GM12878 (cell line): Measurements from ENCODE around the gene PPP3CA. TPM values are rescaled to one million over a fixed set of nuclear protein-coding genes. Genes with fewer than 3 reads are reported as not detected.

Source experiments
- ATAC-seq: fragments of 200-7000 bp; cut with Tn5 transposase; 3 replicates; pipeline ENCODE4 v1.9.1; 2020; ENCODE audit warnings: mild to moderate bottlenecking, moderate library complexity
- BruUV-seq: library from RNA; stranded (reverse); fragments of 400-500 nt; replicated peaks from 2 replicates; lab custom pipeline; 2021; lab: Mats Ljungman, UMichigan
- CTCF ChIA-PET: fragments of 300-600 bp; sonication (Branson Sonifier 250); formaldehyde crosslinking; extraction: SDS; loops from one replicate; lab custom pipeline; 2021; ENCODE audit warnings: inconsistent platforms; lab: Yijun Ruan, JAX
- POLR2A ChIA-PET: fragments of 350-600 bp; formaldehyde crosslinking; extraction: SDS; loops from one replicate; lab custom pipeline; 2021; ENCODE audit warnings: inconsistent platforms; lab: Charles Lee
- RAD21 ChIA-PET: fragments of 300-600 bp; sonication (Branson Sonifier 250); formaldehyde crosslinking; loops from one replicate; lab custom pipeline; 2023; ENCODE audit warnings: antibody characterized with exemption; ENCODE audit not compliant: unreplicated experiment; lab: Charles Lee
- SMC1A ChIA-PET: fragments of 300-600 bp; sonication (Branson Sonifier 250); formaldehyde crosslinking; loops from one replicate; lab custom pipeline; 2023; ENCODE audit not compliant: unreplicated experiment, uncharacterized antibody; lab: Charles Lee
- DNase-seq: peaks from one replicate; pipeline ENCODE4 v3.0.0-alpha.2; 2011; ENCODE audit warnings: low read depth, low spot score
- FAIRE-seq: peaks from 3 replicates; lab custom pipeline; 2011; peaks lifted over from hg19 to GRCh38; lab: Jason Lieb, UNC
- H2AFZ ChIP-seq: 2 replicates; pipeline ENCODE4 v1.6.0; 2011; ENCODE audit warnings: low read depth, low read length, control low read depth; ENCODE audit not compliant: control insufficient read depth
- H3K27ac ChIP-seq: 2 replicates; pipeline ENCODE4 v1.5.1; 2011; ENCODE audit warnings: control low read depth; ENCODE audit not compliant: control insufficient read depth, insufficient read depth
- H3K27me3 ChIP-seq, 2 experiments: replicated peaks in 1 of 2; 2 replicates each; pipeline versions ENCODE4 v1.6.0 to v1.6.1; 2011; ENCODE audit warnings: low read length in 1 of 2; ENCODE audit not compliant: control insufficient read depth in 2 of 2, insufficient read depth in 2 of 2
- H3K36me3 ChIP-seq, 2 experiments: 2 replicates each; pipeline ENCODE4 v1.5.1; 2011; ENCODE audit warnings: low read length in 1 of 2; ENCODE audit not compliant: control insufficient read depth in 2 of 2, insufficient read depth in 2 of 2
- H3K4me1 ChIP-seq: 2 replicates; pipeline ENCODE4 v1.6.1; 2011; ENCODE audit warnings: mild to moderate bottlenecking, low read length, moderate library complexity, mixed read lengths; ENCODE audit not compliant: control insufficient read depth, insufficient read depth
- H3K4me2 ChIP-seq: 2 replicates; pipeline ENCODE4 v1.6.0; 2011; ENCODE audit warnings: control low read depth; ENCODE audit not compliant: control insufficient read depth, insufficient read depth
- H3K4me3 ChIP-seq: fragments of 200-600 bp; sonication (generic); 2 replicates; pipeline ENCODE4 v1.5.1; 2016
- H3K79me2 ChIP-seq: 2 replicates; pipeline ENCODE4 v1.6.0; 2011; ENCODE audit warnings: low read length; ENCODE audit not compliant: control insufficient read depth, insufficient read depth
- H3K9ac ChIP-seq: 2 replicates; pipeline ENCODE4 v1.8.0; 2011; ENCODE audit warnings: low read length, control low read depth, mixed read lengths; ENCODE audit not compliant: control insufficient read depth, insufficient read depth
- H3K9me3 ChIP-seq: replicated peaks from 3 replicates; pipeline ENCODE4 v1.5.1; 2011; ENCODE audit warnings: mild to moderate bottlenecking, low read length; ENCODE audit not compliant: control insufficient read depth, insufficient read depth
- H4K20me1 ChIP-seq: 2 replicates; pipeline ENCODE4 v1.6.0; 2011; ENCODE audit not compliant: control insufficient read depth, insufficient read depth
- BHLHE40 ChIP-seq, 2 experiments: fragments of 450-650 bp in 1 of 2; IDR thresholded peaks; 2 replicates each; pipeline ENCODE4 v1.6.1; 2011 to 2017; ENCODE audit warnings: low read depth in 2 of 2, borderline replicate concordance in 1 of 2, improper control_type of control experiment in 1 of 2, low read length in 1 of 2, mild to moderate bottlenecking in 1 of 2
- GATAD2B ChIP-seq: fragments of 450-650 bp; conservative IDR thresholded peaks from 2 replicates; pipeline ENCODE4 v1.6.1; 2017; ENCODE audit warnings: low read depth, mild to moderate bottlenecking, moderate library complexity
- HDAC2 ChIP-seq: fragments of 200-600 bp; sonication (generic); IDR thresholded peaks from 2 replicates; pipeline ENCODE4 v1.6.1; 2017
- KAT2A ChIP-seq: conservative IDR thresholded peaks from 2 replicates; pipeline ENCODE4 v1.6.1; 2011; ENCODE audit warnings: low read depth, low read length; ENCODE audit not compliant: control insufficient read depth
- MYC ChIP-seq: IDR thresholded peaks from 2 replicates; pipeline ENCODE4 v1.6.1; 2011; ENCODE audit warnings: mild to moderate bottlenecking, low read length, moderate library complexity, inconsistent platforms; ENCODE audit not compliant: insufficient read depth, insufficient replicate concordance, insufficient read length, severe bottlenecking
- SPI1 ChIP-seq: IDR thresholded peaks from 2 replicates; pipeline ENCODE4 v1.6.1; 2011; ENCODE audit warnings: low read depth, mild to moderate bottlenecking, low read length, moderate library complexity, borderline replicate concordance; ENCODE audit not compliant: insufficient read depth
- SRF ChIP-seq, 2 experiments: IDR thresholded peaks; 2 replicates each; pipeline ENCODE4 v1.6.1; 2011; ENCODE audit warnings: low read depth in 2 of 2, low read length in 2 of 2, mild to moderate bottlenecking in 1 of 2, moderate library complexity in 1 of 2
- ZNF24 ChIP-seq: fragments of 450-650 bp; IDR thresholded peaks from 2 replicates; pipeline ENCODE4 v1.6.1; 2017; ENCODE audit warnings: antibody characterized with exemption, mild to moderate bottlenecking
- ZZZ3 ChIP-seq: IDR thresholded peaks from 2 replicates; pipeline ENCODE4 v1.6.1; 2011; ENCODE audit warnings: low read depth; ENCODE audit not compliant: control insufficient read depth, insufficient read length
- WGBS: methylation state at CpG from one replicate; pipeline ENCODE4 v1.1.6; 2016; ENCODE audit warnings: low lambda C conversion rate; ENCODE audit not compliant: insufficient replicate concordance, insufficient coverage; ENCODE audit errors: missing lambda C conversion rate; 5-methylcytosine and 5-hydroxymethylcytosine counted together
- in situ Hi-C: fragments of 300-500 bp; cut with MboI; formaldehyde crosslinking; loops from 9 replicates; pipeline ENCODE4 v1.14.3; 2018; ENCODE audit warnings: mixed read lengths
- intact Hi-C: fragments of 100-400 bp; cut with micrococcal nuclease; formaldehyde crosslinking; loops from one replicate; pipeline ENCODE4 v1.14.2; 2022; ENCODE audit not compliant: unreplicated experiment
- polyA plus RNA-seq, 11 experiments: library from polyadenylated mRNA; depleted of rRNA in 4 of 11; unstranded in 6 of 11; stranded (reverse) in 5 of 11; fragments of >200 nt; fragmentation: Nextera tagmentation in 4 of 11; fragmentation: Illumina TruSeq in 1 of 11; extraction: Ambion mirVana in 4 of 11; extraction: Trizol in 1 of 11; gene quantifications; 1 replicate in 1 of 11; 2 replicates in 10 of 11; pipeline versions ENCODE4 v1.2.1 to v1.2.3, GENCODE V29; 2011 to 2016; ENCODE audit warnings: inconsistent platforms in 2 of 11, missing spikeins in 2 of 11, low read depth in 1 of 11
- total RNA-seq, 4 experiments: library from RNA; depleted of rRNA in 3 of 4; stranded (reverse); fragments of >200 nt in 3 of 4; fragmentation: Illumina TruSeq in 1 of 4; extraction: Trizol in 1 of 4; gene quantifications; 2 replicates each; pipeline versions ENCODE4 v1.2.1 to v1.2.3, GENCODE V29; 2013 to 2021
- TF ChIP-seq, protein P1 (sequence below): IDR thresholded peaks from 2 replicates; pipeline ENCODE4 v1.6.1; 2012; ENCODE audit warnings: improper control_type of control experiment, low read depth, low read length; ENCODE audit not compliant: insufficient replicate concordance

Gene PPP3CA
- total and polyA plus RNA-seq, 10 of the 15 experiments (the other 5 are each of a cell fraction or from before 2014, with no cell fraction given), result 0.33 to 9.0 (median 1.0) TPM

DNA sequence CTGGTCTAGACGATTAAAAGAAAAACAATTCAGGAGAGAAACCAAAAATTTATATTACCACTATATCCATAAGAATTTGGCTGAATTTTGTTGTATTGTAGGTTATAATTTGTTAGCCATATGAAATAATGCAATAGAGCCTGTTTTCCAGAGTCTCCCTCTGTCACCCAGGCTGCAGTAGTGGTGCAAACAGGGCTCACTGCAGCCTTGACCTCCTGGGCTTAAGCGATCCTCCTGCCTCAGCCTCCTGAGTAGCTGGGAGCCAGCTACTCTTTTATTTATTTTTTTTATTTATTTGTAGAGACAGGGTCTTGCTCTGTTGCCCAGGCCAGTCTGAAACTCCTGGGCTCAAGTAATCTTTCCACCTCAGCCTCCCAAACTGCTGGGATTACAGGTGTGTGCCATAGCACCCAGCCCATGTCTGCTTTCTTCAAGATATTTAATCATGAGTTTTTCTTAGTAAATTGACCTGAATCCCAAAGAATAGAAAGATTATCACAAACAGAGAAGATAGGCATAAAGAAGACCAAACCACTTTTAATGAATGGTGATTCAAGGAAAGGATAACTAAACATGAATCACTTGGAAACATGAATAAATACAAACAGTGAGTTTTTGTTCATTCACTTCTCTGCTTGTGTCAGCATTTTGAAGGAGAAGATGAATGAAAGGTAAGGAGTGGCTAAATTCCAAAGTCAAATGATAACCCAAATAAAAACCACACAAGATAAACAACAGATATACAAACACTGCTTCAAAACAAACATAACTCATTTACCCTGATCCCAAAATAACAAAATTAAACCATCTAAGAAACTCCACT is 82.1 kb downstream of the PPP3CA start:
- no peak for ATAC-seq
- intact Hi-C loops (no loop called here), in situ Hi-C loops (no loop called here)
- peaks cover 9% of the 10 kb centered on the region for H3K4me1 ChIP-seq
- CTCF ChIA-PET, result no interaction called here
- H3K27ac ChIP-seq, result no peak overlapping the region
- H3K9me3 ChIP-seq, result no peaks in the 10 kb centered on the region
- H3K4me2 ChIP-seq, result no peak overlapping the region
- H3K9ac ChIP-seq, result no peak overlapping the region
- SMC1A ChIA-PET, result interaction anchor here (1.0 to 1.1 kb wide), 2 partner anchors 15 to 50 kb away, joined by 3 to 4 read pairs; no protein-coding TSS in a partner anchor
- TF ChIP-seq KAT2A (no peak), BHLHE40 (IDR thresholded peaks at IDR 0.05; ENCODE audit: borderline replicate concordance in 1 of 2, low read depth in 2 of 2, low read length in 1 of 2) (no peak), ZNF24 (no peak), MYC (no peak), SPI1 (no peak), ZZZ3 (no peak), GATAD2B (no peak), HDAC2 (no peak), SRF (IDR thresholded peaks at IDR 0.05; ENCODE audit: low read depth in 2 of 2, low read length in 2 of 2) (no peak)
- TF ChIP-seq, protein P1, sequence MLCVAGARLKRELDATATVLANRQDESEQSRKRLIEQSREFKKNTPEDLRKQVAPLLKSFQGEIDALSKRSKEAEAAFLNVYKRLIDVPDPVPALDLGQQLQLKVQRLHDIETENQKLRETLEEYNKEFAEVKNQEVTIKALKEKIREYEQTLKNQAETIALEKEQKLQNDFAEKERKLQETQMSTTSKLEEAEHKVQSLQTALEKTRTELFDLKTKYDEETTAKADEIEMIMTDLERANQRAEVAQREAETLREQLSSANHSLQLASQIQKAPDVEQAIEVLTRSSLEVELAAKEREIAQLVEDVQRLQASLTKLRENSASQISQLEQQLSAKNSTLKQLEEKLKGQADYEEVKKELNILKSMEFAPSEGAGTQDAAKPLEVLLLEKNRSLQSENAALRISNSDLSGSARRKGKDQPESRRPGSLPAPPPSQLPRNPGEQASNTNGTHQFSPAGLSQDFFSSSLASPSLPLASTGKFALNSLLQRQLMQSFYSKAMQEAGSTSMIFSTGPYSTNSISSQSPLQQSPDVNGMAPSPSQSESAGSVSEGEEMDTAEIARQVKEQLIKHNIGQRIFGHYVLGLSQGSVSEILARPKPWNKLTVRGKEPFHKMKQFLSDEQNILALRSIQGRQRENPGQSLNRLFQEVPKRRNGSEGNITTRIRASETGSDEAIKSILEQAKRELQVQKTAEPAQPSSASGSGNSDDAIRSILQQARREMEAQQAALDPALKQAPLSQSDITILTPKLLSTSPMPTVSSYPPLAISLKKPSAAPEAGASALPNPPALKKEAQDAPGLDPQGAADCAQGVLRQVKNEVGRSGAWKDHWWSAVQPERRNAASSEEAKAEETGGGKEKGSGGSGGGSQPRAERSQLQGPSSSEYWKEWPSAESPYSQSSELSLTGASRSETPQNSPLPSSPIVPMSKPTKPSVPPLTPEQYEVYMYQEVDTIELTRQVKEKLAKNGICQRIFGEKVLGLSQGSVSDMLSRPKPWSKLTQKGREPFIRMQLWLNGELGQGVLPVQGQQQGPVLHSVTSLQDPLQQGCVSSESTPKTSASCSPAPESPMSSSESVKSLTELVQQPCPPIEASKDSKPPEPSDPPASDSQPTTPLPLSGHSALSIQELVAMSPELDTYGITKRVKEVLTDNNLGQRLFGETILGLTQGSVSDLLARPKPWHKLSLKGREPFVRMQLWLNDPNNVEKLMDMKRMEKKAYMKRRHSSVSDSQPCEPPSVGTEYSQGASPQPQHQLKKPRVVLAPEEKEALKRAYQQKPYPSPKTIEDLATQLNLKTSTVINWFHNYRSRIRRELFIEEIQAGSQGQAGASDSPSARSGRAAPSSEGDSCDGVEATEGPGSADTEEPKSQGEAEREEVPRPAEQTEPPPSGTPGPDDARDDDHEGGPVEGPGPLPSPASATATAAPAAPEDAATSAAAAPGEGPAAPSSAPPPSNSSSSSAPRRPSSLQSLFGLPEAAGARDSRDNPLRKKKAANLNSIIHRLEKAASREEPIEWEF, result no peak
- no peak for DNase-seq
- H3K79me2 ChIP-seq, result no peaks in the 10 kb centered on the region
- POLR2A ChIA-PET, result no interaction called here
- no peak overlapping the region for H2AFZ ChIP-seq
- FAIRE-seq, result no peak
- no peaks in the 10 kb centered on the region for H3K36me3 ChIP-seq
- BruUV-seq, result no TSS peak
- RAD21 ChIA-PET, result no interaction called here
- 94% methylated on average over 2 of the region's 2 CpGs for WGBS
- H3K27me3 ChIP-seq, result peaks cover 0 to 3% of the 10 kb centered on the region in 2 experiments; a peak in 1 of 4 replicates
- no peak overlapping the region for H3K4me3 ChIP-seq
- H4K20me1 ChIP-seq, result no peaks in the 10 kb centered on the region; the same call in none of the 2 replicates
